Urothelium cell line (cell line): ENCODE measurements around the gene SLC39A11.
A peak's percentile ranks its signal among the peaks of the same experiment; 100 is the strongest.

Experiments
- DNase-seq: peaks from one replicate; pipeline ENCODE4 v3.0.0; 2011; ENCODE audit warnings: low spot score, mixed read lengths
- FAIRE-seq: peaks from 2 replicates; lab custom pipeline; 2011; peaks lifted over from hg19 to GRCh38; lab: Jason Lieb, UNC

Gene SLC39A11

GRCh38 chr17:72615627-72615991 is 476.9 kb downstream of the SLC39A11 start:
- no peak for FAIRE-seq
- no peak for DNase-seq

GRCh38 chr17:72614871-72615626 is 477.4 kb downstream of the SLC39A11 start:
- peak; percentile 37 for FAIRE-seq

GRCh38 chr17:72614476-72614870 is 478.0 kb downstream of the SLC39A11 start:
- peak; percentile 93 for FAIRE-seq
- DNase-seq: no peak

More at GRCh38 chr17:72614871-72615626, 477.4 kb downstream of the SLC39A11 start:
- peak; percentile 89 for DNase-seq

- FAIRE-seq: peak; percentile 97
These were observed 478.6 kb downstream of the SLC39A11 start for GRCh38 chr17:72613806-72614292.

GRCh38 chr17:72613396-72613795 is 479.1 kb downstream of the SLC39A11 start:
- DNase-seq: no peak
- FAIRE-seq: peak; percentile 53

More at GRCh38 chr17:72613806-72614292, 478.6 kb downstream of the SLC39A11 start:
- peak; percentile 71 for DNase-seq

- peak; percentile 83 for FAIRE-seq
- DNase-seq: no peak
These were observed 481.3 kb downstream of the SLC39A11 start for GRCh38 chr17:72611172-72611571.

GRCh38 chr17:72609501-72609900 is 483.0 kb downstream of the SLC39A11 start:
- DNase-seq (peak; percentile 86), FAIRE-seq (peak; percentile 94)

GRCh38 chr17:72608436-72608835 is 484.1 kb downstream of the SLC39A11 start:
- FAIRE-seq (peak; percentile 55), DNase-seq (no peak)

GRCh38 chr17:72606656-72607055 is 485.8 kb downstream of the SLC39A11 start:
- FAIRE-seq (no peak), DNase-seq (no peak)

GRCh38 chr17:72605543-72605942 is 486.9 kb downstream of the SLC39A11 start:
- DNase-seq (no peak), FAIRE-seq (no peak)

- peak; percentile 91 for FAIRE-seq
- no peak for DNase-seq
These were observed 488.0 kb downstream of the SLC39A11 start for GRCh38 chr17:72604518-72604917.

- DNase-seq (peak; percentile 78), FAIRE-seq (peak; percentile 73)
These were observed 488.9 kb downstream of the SLC39A11 start for GRCh38 chr17:72603420-72604242.

- DNase-seq: peak; percentile 92
- FAIRE-seq: peak; percentile 93
These were observed 489.7 kb downstream of the SLC39A11 start for GRCh38 chr17:72602517-72603419.

- peak; percentile 98 for FAIRE-seq
These were observed 491.6 kb downstream of the SLC39A11 start for GRCh38 chr17:72600934-72601333.

GRCh38 chr17:72599891-72600290 is 492.6 kb downstream of the SLC39A11 start:
- no peak for DNase-seq

More at GRCh38 chr17:72600934-72601333, 491.6 kb downstream of the SLC39A11 start:
- DNase-seq: peak; percentile 83

GRCh38 chr17:72598695-72599094 is 493.8 kb downstream of the SLC39A11 start:
- peak; percentile 61 for FAIRE-seq

More at GRCh38 chr17:72599891-72600290, 492.6 kb downstream of the SLC39A11 start:
- peak; percentile 83 for FAIRE-seq

GRCh38 chr17:72597354-72598087 is 495.0 kb downstream of the SLC39A11 start:
- FAIRE-seq (peak; percentile 88), DNase-seq (no peak)

More at GRCh38 chr17:72598695-72599094, 493.8 kb downstream of the SLC39A11 start:
- no peak for DNase-seq
